OCI-LY3 (cell line): Measurements from ENCODE around the gene CYP2A13.
A peak's percentile ranks its signal among the peaks of the same experiment; 100 is the strongest.
"Not testable (repeated sequence)": the region's sequence is repeated elsewhere in the genome, so short reads cannot be mapped to it uniquely, and the experiment has no call there.

Experiments used
- H2AFZ ChIP-seq: fragments of 200-600, 300-600 bp; shearing (Covaris generic); 2 replicates; pipeline ENCODE4 v1.6.0; 2014; ENCODE audit warnings: antibody characterized with exemption, low read depth, low read length
- H3K27ac ChIP-seq: fragments of 200-600, 300-600 bp; sonication (generic); 2 replicates; pipeline ENCODE4 v1.5.1; 2014; ENCODE audit warnings: mild to moderate bottlenecking, low read length, moderate library complexity, mixed read lengths
- H3K27me3 ChIP-seq: fragments of 200-600, 300-600 bp; sonication (generic); 2 replicates; pipeline ENCODE4 v1.6.1; 2014; ENCODE audit warnings: low read depth, low read length, mixed read lengths
- H3K36me3 ChIP-seq: fragments of 200-600, 300-600 bp; sonication (generic); replicated peaks from 2 replicates; pipeline ENCODE3; 2014; ENCODE audit warnings: low read depth, low read length, mixed read lengths
- H3K4me1 ChIP-seq: fragments of 300-600, 200-600 bp; sonication (generic); 2 replicates; pipeline ENCODE4 v1.6.1; 2014; ENCODE audit warnings: low read length, mixed read lengths
- H3K4me2 ChIP-seq: fragments of 200-600, 300-600 bp; sonication (generic); 2 replicates; pipeline ENCODE4 v1.6.1; 2014; ENCODE audit warnings: low read length, mixed read lengths
- H3K4me3 ChIP-seq: fragments of 300-600, 200-600 bp; sonication (generic); 2 replicates; pipeline ENCODE4 v1.5.1; 2014; ENCODE audit warnings: antibody characterized with exemption, mild to moderate bottlenecking, low read length, moderate library complexity
- H3K79me2 ChIP-seq: fragments of 300-600, 200-600 bp; shearing (Covaris generic); 2 replicates; pipeline ENCODE4 v1.6.1; 2014; ENCODE audit warnings: mild to moderate bottlenecking, low read length, mixed read lengths
- H3K9ac ChIP-seq: fragments of 300-600, 200-600 bp; shearing (Covaris generic); 2 replicates; pipeline ENCODE4 v1.6.0; 2014; ENCODE audit warnings: mild to moderate bottlenecking, low read length, moderate library complexity
- H3K9me3 ChIP-seq: fragments of 200-600, 300-600 bp; shearing (Covaris generic); 2 replicates; pipeline ENCODE4 v1.6.1; 2014; ENCODE audit warnings: low read length, mixed read lengths; ENCODE audit not compliant: insufficient read depth
- H4K20me1 ChIP-seq: fragments of 200-600, 300-600 bp; sonication (generic); 2 replicates; pipeline ENCODE4 v1.6.1; 2016; ENCODE audit warnings: low read length, mixed read lengths; ENCODE audit not compliant: insufficient read depth
- CTCF ChIP-seq: fragments of 200-600, 300-600 bp; sonication (generic); IDR thresholded peaks from 2 replicates; pipeline ENCODE4 v1.5.1; 2014; ENCODE audit warnings: antibody characterized with exemption, low read length, low read depth
- EZH2phosphoT487 ChIP-seq: fragments of 200-600 bp; shearing (Covaris generic); IDR thresholded peaks from 2 replicates; pipeline ENCODE4 v1.6.1; 2018; ENCODE audit warnings: antibody characterized with exemption, mixed run types, low read depth

CYP2A13 gene

GRCh38 chr19:41123716-41124294, 35.6 kb downstream of the CYP2A13 start:
- no peak overlapping the region for H3K4me3 ChIP-seq
- no peak overlapping the region for H3K4me2 ChIP-seq
- no peaks in the 10 kb centered on the region for H3K9me3 ChIP-seq
- no peaks in the 10 kb centered on the region for H3K79me2 ChIP-seq
- no peak overlapping the region for H2AFZ ChIP-seq
- no peaks in the 10 kb centered on the region for H3K36me3 ChIP-seq
- no peak for TF ChIP-seq CTCF
- TF ChIP-seq EZH2phosphoT487 = no peak
- H3K27ac ChIP-seq = no peak overlapping the region
- H3K27me3 ChIP-seq = no peaks in the 10 kb centered on the region
- no peak overlapping the region for H3K9ac ChIP-seq
- no peaks in the 10 kb centered on the region for H4K20me1 ChIP-seq
- H3K4me1 ChIP-seq = no peaks in the 10 kb centered on the region

- TF ChIP-seq CTCF = peak; percentile 54
- H3K9ac ChIP-seq, H3K4me3 ChIP-seq, H3K36me3 ChIP-seq, H3K27me3 ChIP-seq, H3K27ac ChIP-seq, H3K4me1 ChIP-seq, H2AFZ ChIP-seq, H3K79me2 ChIP-seq, H4K20me1 ChIP-seq, H3K9me3 ChIP-seq, H3K4me2 ChIP-seq: not testable (repeated sequence)
These were observed 38.5 kb downstream of the CYP2A13 start for GRCh38 chr19:41126765-41127203.

GRCh38 chr19:41127362-41127761, 39.1 kb downstream of the CYP2A13 start:
- not testable (repeated sequence) for H3K36me3 ChIP-seq, H3K9ac ChIP-seq, H3K27ac ChIP-seq, H4K20me1 ChIP-seq, H3K79me2 ChIP-seq, H3K9me3 ChIP-seq, H3K4me1 ChIP-seq, H3K27me3 ChIP-seq
- Histone ChIP-seq H3K4me3 (peak overlapping the region; percentile 31), H3K4me2 (peak overlapping the region; percentile 75), H2AFZ (peak overlapping the region; percentile 43; the same call in 1 of the 2 replicates)

- H3K4me2 ChIP-seq = peak overlapping the region; percentile 75
- H3K27ac ChIP-seq, H4K20me1 ChIP-seq: not testable (repeated sequence)
These were observed 39.6 kb downstream of the CYP2A13 start for GRCh38 chr19:41127801-41128300.

More at GRCh38 chr19:41127801-41128300, 39.6 kb downstream of the CYP2A13 start:
- not testable (repeated sequence) for H3K4me1 ChIP-seq, H3K9me3 ChIP-seq, H3K79me2 ChIP-seq, H3K36me3 ChIP-seq, H3K27me3 ChIP-seq
- Histone ChIP-seq H2AFZ (peak overlapping the region; percentile 43; the same call in 1 of the 2 replicates), H3K4me3 (peak overlapping the region; percentile 70), H3K9ac (peak overlapping the region; percentile 36; the same call in 1 of the 2 replicates)
- peak; percentile 39 for TF ChIP-seq CTCF
